Hematopoietic multipotent progenitor cell treated with erythropoietin and hydrocortisone succinate and interleukin-3 and kit ligand, for 17 days (in vitro differentiated cells): ENCODE results near the gene NOS1AP.
"Not testable (repeated sequence)": the region's sequence is repeated elsewhere in the genome, so short reads cannot be mapped to it uniquely, and the experiment has no call there.

Source experiments
- DNase-seq: peaks from one replicate; pipeline ENCODE4 v3.0.0-alpha.2; 2015; ENCODE audit warnings: low spot score

NOS1AP gene

DNA sequence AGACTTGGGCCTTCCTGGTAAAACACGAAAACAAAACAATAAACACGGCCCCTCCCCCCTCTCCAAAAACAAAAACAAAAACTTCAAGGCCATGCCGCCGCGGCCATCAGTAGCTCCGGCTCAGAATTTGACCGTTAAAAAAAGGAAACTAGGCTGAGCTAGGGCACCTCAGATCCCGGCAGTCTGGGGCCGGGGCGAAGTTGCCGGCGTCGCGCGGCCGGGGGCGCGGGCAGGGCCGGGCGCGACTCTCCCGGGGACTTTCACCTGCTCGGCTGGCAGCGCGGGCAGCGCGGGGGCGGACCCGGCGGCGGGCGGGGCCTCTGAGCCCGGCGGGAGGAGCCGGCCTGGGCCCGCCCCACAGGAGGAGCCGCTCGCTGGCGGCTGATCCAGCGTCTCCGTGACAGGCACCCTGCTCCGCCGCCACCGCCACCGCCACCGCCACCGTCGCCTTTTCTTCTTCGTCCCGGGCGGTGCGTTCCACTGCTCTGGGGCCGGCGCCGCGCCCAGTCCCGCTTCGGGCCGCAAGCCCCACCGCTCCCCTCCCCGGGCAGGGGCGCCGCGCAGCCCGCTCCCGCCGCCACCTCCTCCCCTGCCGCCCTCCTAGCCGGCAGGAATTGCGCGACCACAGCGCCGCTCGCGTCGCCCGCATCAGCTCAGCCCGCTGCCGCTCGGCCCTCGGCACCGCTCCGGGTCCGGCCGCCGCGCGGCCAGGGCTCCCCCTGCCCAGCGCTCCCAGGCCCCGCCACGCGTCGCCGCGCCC lies at the start of gene NOS1AP:
TSS of gene NOS1AP (plus strand) at position 358 of the 760 bp plus-strand sequence. CDS start 487 bp downstream, outside the sequence.
- peak; percentile 62 for DNase-seq

DNA sequence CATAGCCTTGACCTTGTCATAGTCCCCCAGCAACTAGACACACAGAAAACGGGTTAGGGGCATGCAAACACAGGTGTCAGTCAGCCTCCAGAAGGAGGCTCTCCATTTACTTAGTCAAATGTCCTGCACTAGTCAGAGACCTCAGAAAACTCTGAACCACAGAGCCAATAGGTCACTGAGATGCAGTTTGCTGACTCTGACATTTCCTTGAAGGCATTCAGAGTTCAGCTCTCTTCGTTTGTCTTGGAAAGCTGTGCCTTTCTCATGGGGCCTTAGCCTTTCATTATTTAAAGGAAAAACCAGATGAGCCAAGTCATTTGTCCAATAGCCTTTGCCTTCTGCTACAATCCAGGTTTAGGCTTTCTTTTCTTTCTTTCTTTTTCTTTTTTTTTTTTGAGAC lies 49.3 kb upstream of the NOS1AP start:
- no peak for DNase-seq

DNA sequence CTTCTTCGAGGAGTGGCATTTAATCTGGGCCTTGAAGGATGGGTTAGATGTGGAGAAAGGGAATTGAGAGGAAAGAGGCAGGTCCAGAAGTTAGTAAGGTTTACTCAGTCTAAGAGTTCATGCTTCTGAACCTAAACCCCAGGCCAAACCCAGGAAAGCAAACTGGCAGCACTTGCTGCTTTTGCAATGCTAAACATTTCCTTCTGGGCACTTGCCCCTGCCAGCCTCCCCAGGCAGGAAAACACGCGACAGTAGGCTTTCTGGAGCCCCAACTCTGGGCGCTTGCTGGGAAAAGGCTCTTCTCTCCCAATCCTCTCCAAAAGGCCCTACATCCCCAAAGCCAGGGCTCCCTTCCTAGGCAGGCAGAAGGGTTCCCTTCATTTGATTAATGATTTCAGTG lies 48.4 kb upstream of the NOS1AP start:
- DNase-seq = no peak

DNA sequence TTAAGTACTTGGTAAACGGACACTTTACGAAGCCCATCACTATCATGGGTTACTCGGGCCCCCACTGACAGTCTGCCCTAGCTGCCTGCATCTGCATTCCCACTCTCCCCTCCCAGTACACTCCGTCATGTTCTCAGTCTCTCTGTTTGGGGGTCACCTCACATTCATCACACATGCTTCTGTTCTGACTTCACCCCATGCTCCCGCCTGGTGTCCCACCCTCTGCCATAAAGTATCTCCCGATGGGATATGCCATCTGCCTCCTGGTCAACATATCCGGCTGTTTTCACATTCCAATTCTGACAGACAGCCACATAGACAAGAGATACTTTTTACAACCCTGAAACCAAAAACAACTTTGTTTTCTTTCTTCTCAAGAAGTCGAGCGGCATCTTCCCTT lies 46.9 kb upstream of the NOS1AP start:
- no peak for DNase-seq

DNA sequence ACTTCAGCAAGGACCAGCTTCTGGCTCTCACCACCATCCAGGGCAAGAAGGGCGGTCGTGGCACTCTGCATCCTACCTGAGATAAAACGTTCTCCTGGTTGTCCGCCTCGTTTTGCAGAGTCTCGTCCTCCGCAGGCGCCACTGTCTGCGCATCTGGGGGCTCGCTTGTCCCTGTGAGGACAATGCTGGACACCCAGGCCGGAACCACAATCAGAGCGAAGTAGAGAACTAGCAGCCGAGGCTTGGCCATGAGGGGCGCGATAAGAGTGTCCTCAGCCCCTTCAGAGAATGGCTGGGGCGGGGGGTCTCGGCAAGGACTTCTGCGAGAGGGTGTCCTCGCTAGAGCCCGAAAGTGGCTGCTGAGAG lies 46.3 kb upstream of the NOS1AP start:
- DNase-seq = no peak

DNA sequence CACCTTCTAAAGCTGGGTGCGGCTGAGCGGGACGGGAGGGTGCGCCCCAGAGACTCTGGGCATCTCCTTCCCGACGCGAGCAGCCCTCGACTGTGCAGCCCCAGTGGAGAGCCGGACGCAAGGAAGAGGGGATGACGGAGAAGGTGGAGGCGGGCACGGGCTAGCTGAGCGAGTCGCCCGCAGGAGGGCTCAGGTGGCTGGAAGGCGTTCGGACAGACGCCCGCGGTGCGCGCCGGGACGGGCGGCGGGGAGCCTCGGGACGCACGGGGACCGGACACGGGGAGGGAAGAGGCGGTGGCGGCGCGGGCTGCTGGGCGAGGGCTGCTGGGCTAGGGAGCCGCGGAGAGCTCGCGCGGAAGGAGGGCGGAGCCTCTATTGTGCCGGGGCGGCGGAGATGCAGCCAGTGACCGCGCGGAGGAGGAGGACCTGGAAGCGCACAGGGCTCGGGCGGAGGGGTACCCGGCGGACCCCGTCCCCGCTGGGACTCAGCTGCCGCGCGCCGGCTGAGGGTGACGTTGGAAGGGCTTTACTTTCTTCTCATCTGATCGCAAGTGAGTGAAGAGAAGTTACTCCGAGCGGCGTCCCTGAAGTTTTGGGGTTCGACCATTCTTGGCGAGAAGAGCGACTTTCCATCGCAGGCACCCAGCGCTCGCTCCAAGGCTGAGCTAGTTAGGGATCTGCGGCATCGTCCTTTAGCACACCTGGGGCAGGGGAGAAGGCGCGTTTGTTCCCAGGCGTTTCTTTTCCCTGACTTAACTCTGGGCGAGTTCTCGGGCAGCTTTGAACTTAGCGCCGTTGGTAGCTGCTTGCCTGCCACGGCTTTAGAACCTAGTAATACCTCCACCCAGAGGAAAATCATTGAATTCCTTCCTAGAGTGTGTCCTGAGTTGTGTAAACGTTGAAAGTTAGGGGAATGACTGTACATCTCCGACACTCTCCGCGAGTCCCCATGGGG lies 45.7 kb upstream of the NOS1AP start, which contains the start of gene OLFML2B:
TSS of gene OLFML2B (minus strand) at position 323 of the 955 bp plus-strand sequence. CDS start 439 bp downstream, outside the sequence.
- peak; percentile 51 for DNase-seq

DNA sequence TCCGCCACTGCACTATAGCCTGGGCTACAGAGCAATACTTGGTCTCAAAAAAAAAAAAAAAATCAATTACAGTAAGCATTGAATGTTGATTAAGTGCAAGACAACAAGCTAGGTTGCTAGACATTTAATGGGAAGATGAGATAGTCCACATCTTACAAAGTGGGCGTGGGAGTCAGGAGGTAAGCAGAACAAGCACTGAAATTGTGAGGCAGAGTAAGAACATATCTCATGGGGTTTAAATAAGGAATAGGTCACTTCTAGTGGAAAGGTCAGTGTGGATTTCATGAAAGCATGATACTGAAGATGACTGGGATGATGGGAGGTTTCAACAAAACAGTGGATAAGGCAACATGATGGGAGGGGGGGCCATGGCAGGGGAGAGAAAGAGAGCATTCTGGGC lies 44.0 kb upstream of the NOS1AP start:
- DNase-seq = no peak

DNA sequence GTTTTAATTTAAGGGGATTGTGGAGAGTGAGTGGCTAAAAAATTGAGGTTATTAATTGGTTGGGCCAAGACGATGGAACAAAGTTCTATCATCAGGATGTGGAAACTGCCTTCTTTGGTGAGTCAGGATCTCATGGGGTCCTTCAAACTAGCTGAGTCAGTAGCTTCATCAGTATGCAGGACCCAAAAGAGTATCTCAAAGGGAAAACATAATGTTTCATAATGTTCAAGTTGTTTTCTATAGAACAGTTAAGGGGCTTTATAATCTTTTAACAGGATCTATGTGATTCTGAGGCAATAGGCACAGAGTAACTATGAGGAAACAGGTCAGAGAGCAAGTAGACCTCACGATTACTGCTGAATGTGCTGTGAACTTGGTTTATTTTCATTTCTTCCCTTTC lies 42.6 kb upstream of the NOS1AP start:
- DNase-seq = no peak

DNA sequence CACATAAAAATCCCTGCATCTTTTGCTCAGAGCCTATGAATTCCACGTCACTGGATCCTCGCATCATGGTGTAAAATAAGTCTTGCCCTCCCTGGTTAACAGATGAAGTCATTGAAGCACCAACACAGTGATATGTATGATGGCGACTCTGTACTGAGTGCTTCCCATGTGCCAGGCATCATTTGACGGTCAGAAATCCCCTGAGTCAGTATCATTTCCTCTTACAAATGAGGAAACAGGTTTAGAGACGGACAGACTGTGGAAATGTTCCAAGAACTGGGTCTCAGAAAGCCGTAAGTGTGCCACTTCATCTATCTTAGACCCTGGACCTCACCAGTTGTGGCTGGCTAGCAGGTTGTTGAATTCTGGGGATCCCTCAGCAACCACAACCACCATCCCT lies 40.8 kb upstream of the NOS1AP start:
- DNase-seq = no peak

DNA sequence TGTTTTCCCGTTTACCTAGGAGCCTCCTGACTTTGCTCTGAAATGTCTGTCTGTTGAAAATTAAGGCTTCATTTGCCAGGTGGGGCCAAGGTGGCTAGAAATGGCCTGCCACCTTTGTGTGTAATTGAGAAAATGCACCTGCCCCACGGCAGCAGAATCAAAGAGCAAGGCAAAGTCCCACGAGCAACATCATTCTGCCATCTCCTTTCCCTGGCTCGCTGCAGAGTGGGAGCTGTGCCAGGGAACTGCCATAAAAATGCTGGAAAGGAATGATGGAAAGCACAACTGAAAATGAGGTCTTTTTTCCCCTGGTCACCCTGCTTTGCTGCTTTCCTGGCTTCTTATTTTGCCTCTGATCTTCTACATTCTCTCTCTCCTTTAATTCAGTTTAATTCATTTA lies 40.3 kb upstream of the NOS1AP start:
- no peak for DNase-seq

DNA sequence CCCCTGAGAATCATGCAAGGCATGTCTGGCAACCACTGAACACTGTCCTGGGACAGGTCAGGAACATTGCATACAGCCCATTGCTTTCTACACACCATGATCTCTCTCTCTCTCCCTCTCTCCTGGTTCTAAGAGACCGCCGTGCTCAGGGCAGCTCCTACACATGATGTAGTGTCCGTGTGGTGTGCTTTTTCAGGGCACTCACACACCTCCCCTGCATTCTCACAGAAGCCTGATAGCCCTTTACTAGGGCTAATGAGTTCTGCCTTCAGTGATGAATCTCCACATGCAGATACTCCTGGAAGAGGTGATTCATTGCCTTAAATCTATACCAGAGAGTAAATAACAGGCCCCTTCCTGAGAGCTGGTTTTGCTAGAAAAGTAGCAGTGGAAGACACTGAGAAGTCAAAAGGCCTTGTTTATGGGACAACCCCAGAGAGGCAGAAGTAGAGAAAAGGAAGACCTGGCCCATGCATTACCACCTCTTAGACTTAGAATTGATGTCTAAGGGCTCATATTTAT lies 38.7 kb upstream of the NOS1AP start:
- DNase-seq = no peak

DNA sequence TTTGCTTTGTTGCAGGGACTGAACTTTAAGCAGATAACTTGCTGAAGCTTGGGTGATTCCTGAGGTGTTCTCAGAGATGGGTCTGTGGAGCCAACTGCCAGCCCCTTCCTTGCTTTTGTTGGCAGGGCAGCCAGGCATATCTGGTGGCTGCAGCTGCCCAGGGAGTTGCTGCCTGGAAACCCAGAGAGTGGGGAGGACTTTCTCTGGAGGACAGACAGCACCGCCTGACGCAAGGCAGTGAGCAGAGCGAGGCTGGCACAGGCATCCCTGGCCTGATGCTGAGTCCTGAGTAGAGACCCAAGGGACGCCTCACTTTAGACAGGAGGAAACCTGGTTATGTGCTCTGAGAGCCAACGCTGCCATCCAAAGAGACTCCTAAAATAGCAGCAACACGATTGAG lies 36.1 kb upstream of the NOS1AP start:
- no peak for DNase-seq

DNA sequence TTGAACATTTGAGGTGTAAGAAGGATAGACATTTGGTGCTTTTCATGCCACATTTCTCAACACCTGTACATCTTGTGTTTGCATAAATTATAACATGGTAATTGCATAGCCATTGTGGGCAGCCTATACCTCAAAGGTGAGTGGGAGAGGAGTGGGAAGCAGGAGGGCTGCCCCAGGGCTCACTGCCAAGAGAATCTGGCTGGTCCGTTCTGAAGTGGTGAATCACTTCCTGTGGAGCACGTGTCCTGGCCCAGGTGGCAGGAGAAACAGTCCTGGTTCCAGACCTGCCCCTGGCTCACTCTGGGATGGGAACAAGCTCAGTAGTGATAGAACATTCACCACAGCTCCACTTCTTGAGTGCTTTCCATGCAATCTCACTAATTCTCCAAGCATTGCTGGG lies 34.2 kb upstream of the NOS1AP start:
- no peak for DNase-seq

DNA sequence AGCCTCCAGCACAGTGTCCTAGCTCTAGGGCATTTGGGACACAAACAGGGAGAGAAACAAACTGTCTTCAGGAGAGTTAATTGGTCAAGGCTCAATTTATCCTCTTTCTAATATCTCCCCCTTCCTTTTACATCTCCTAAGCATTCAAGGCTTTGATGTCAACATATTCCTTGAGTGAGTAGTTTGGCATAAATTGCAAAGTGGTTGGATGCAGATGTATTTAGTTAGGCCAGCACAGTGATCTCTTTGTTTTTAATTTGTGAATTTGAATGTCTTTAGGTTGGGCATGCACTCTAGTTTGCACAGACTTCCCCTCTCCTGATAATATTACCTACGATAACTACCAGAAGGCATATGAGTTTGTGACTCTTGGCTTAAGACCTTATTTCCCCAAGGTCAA lies 33.3 kb upstream of the NOS1AP start:
- no peak for DNase-seq

DNA sequence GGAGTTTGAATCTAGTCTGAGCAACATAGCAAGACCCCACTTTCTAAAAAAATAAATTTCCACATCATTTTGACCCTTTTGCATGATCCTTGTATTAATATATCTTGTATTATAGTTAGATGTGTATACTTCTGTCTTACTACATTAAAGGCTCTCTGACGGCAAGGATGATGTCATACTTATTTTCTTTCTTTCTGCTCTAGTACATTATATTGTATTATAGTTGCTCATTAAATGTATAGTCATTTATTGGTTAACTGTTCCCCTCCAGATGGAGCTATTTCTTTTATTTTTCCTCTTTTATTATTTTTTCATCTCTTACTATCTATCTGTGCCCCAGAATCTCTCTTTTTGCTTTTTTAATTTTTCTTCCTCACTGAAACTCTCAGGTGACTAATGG lies 30.9 kb upstream of the NOS1AP start:
- DNase-seq = no peak

DNA sequence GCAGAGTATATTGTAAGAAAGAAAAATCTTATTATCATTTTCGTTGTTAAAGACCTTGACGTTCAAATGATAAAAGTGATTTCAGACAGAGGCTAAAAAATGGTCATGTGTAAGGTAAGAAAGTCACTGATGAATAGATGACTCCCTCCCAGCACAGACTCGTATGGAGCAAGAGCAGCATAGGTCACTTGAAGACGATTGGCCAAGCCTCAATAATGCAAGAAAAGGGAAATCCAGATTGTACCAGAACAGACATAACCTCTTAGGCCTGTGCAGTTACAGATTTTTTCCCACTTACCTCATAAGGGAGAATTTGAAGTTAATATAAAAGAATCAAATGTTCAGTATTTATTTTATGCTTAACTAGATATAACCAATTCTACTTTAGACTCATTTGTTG lies 29.5 kb upstream of the NOS1AP start:
- DNase-seq = no peak

DNA sequence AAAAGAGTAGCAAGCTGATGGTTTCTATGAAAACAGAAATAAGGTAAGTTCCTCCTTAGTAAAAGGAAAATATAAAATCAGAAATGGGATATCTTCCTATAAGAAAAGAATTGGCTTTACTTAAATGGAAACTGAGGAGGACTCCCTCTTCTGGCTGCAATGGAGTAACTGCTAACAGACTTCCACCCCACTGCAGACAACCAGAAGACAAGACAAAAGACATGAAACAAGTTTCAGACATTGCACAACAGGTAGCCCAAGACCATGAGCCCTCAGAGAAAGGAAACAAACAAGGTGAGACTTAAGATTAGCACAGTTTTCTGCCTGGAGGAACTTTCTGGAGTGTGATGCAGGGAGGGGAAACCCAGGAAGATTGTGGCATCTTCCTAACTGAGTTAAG lies 28.8 kb upstream of the NOS1AP start:
- no peak for DNase-seq

DNA sequence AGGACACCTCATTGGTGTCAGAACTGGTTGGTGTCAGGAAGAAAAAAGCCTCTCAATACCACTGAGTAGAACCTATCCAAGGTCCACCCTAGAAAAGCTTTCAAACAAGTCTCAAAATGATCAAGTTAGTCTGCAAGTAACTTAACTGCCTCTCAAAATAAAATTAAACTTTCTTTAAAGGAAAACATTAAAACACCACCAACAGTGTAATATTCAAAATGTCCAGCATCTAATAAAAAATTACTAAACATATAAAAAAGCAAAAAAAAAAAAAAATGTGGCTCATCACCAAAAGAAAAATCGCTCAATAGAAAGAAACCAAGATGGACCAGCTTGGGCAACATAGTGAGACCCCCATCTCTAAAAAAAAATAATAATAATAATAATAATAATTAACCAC lies 27.1 kb upstream of the NOS1AP start:
- DNase-seq = no peak

DNA sequence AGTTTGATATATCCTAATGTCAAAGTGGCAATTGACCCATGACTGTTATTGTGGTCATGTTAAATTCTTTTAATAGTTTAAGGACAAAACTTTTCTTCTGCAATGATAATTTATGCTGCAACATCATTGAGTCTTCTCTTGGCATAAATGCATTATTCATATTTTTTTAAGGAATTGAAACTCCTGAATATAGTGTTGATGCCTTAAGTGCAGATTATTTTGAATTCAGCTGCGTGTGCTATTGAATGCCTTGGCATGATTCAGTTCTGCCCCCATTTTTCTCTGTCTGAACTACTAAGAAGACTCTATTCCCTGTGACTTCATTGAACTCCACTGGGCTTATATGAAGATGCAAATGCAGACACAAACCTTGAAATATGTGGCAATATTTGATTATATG lies 22.6 kb upstream of the NOS1AP start:
- DNase-seq = no peak

DNA sequence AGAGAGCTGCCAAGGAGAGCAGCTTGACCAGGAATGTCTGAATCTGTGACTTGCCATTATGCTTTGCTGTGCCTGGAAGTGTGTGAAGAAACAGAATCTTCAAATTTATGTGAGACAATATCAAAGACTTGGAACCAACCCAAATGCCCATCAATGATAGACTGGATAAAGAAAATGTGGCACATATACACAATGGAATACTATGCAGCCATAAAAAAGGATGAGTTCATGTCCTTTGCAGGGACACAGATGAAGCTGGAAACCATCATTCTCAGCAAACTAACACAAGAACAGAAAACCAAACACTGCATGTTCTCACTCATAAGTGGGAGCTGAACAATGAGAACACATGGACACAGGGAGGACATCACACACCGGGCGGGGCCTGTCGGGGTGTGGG lies 15.5 kb upstream of the NOS1AP start:
- not testable (repeated sequence) for DNase-seq

DNA sequence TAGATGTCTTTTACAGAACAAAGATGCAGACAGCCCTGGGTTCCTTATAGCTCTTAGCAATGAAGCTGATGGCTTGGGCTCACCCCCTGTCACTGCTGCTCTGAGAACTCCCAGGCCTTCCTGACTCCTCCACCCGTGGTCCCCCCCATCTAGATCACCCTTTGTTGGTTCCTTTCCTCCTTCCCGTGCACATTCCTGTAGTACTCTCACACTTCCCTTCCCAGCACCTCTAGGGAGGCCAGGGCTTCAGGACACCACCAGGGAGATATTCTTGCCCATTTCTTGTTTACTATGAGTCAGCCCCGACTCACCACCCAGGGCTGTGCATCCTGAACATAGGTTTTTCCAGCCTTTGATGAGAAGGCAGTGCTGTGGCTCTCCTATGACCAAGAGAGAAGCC lies 14.4 kb upstream of the NOS1AP start:
- no peak for DNase-seq

DNA sequence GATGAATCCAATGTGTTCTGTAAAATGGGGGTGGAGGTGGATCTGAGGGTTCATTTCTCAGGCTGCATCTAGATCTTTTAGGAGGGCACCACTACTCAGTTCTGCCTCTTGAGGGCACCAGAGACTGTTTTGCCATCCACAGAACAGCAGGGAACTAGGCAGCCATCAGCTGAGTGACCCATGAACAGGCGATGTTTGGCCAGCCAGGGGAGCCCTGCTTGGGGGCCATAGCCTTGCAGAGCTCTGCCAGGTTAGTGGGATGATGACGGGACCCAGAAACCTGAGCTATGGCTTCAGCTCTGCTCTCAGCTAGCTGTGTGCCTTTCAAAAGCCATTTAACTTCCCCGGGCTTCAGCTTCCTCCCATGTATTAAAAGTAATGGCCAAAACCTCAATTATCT lies 13.4 kb upstream of the NOS1AP start:
- peak; percentile 37 for DNase-seq

DNA sequence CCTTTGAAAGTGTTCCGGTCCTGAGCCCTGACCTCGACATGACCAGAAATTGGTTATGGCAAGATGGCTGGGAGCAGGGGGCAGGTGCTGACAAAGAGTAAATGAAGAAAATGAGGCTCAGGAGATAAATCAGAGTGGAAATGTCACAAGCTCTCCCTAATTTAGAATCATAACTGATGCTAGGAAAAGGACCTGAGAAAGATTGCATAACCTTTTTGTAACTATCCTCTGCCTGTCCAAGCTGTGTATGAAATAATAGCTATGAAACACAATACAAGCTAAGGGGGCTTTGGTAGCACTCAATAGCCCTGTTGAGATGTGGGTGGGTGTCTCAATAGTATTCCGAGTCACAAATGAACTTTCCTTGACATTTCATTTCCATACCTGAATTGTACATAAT lies 12.9 kb upstream of the NOS1AP start:
- DNase-seq = no peak
